SJCRH30 (cell line): ENCODE measurements around the gene MBNL3. TPM values are rescaled to one million over a fixed set of nuclear protein-coding genes. Genes with fewer than 3 reads are reported as not detected.
"Not testable (repeated sequence)": the region's sequence is repeated elsewhere in the genome, so short reads cannot be mapped to it uniquely, and the experiment has no call there.

Experiments used
- DNase-seq, 2 experiments: peaks; one replicate each; pipeline ENCODE4 v3.0.0-alpha.2; 2015 to 2020
- H3K27ac ChIP-seq: fragments of 250-450 bp; sonication (Bioruptor Pico); 2 replicates; pipeline ENCODE4 v1.5.1; 2020; ENCODE audit warnings: mild to moderate bottlenecking, moderate library complexity
- H3K27me3 ChIP-seq: fragments of 250-450 bp; sonication (Bioruptor Pico); 2 replicates; pipeline ENCODE4 v1.5.1; 2020; ENCODE audit warnings: mild to moderate bottlenecking, moderate library complexity
- H3K36me3 ChIP-seq: fragments of 250-450 bp; sonication (Bioruptor Pico); 2 replicates; pipeline ENCODE4 v1.5.1; 2020; ENCODE audit warnings: mild to moderate bottlenecking, moderate library complexity
- H3K4me1 ChIP-seq: fragments of 250-450 bp; sonication (Bioruptor Pico); 2 replicates; pipeline ENCODE4 v1.5.1; 2020; ENCODE audit warnings: mild to moderate bottlenecking, moderate library complexity
- H3K4me3 ChIP-seq: fragments of 250-450 bp; sonication (Bioruptor Pico); 2 replicates; pipeline ENCODE4 v1.5.1; 2020; ENCODE audit warnings: mild to moderate bottlenecking, moderate library complexity
- H3K9me3 ChIP-seq: fragments of 250-450 bp; sonication (Bioruptor Pico); replicated peaks from 2 replicates; pipeline ENCODE4 v1.5.1; 2020; ENCODE audit warnings: mild to moderate bottlenecking, moderate library complexity
- total RNA-seq: library from RNA; depleted of rRNA; stranded (reverse); fragments of >200 nt; shearing (Covaris generic); gene quantifications from 2 replicates; pipeline ENCODE4 v1.2.3, GENCODE V29; 2014

Gene MBNL3
- total RNA-seq, 1 experiment from 2014 or later = 29.9 TPM

- Histone ChIP-seq H3K36me3 (no peaks in the 10 kb centered on the region), H3K27ac (no peak overlapping the region)
Measured at GRCh38 chrX:132331532-132331931, 157.3 kb downstream of the MBNL3 start.

GRCh38 chrX:132331000-132331399 lies 157.8 kb downstream of the MBNL3 start:
- Histone ChIP-seq H3K27ac (no peak overlapping the region), H3K4me3 (no peak overlapping the region), H3K36me3 (no peaks in the 10 kb centered on the region), H3K4me1 (no peaks in the 10 kb centered on the region), H3K27me3 (no peaks in the 10 kb centered on the region), H3K9me3 (no peaks in the 10 kb centered on the region)
- no peak for DNase-seq

More at GRCh38 chrX:132331532-132331931, 157.3 kb downstream of the MBNL3 start:
- no peak for DNase-seq
- H3K27me3 ChIP-seq = no peaks in the 10 kb centered on the region
- no peaks in the 10 kb centered on the region for H3K9me3 ChIP-seq
- no peak overlapping the region for H3K4me3 ChIP-seq
- no peaks in the 10 kb centered on the region for H3K4me1 ChIP-seq

- H3K4me3 ChIP-seq = no peak overlapping the region
- no peak overlapping the region for H3K27ac ChIP-seq
- no peaks in the 10 kb centered on the region for H3K36me3 ChIP-seq
- no peaks in the 10 kb centered on the region for H3K4me1 ChIP-seq
- H3K9me3 ChIP-seq = no peaks in the 10 kb centered on the region
- DNase-seq = no peak
- H3K27me3 ChIP-seq = no peaks in the 10 kb centered on the region
Measured at GRCh38 chrX:132330156-132330729, 158.6 kb downstream of the MBNL3 start.

GRCh38 chrX:132326960-132327359 lies 161.9 kb downstream of the MBNL3 start:
- not testable (repeated sequence) for H3K4me1 ChIP-seq, H3K9me3 ChIP-seq, H3K27ac ChIP-seq, H3K36me3 ChIP-seq, H3K27me3 ChIP-seq, H3K4me3 ChIP-seq, DNase-seq
